Urinary bladder (tissue), 4 donors: Measurements from ENCODE around the gene CASZ1. TPM values are rescaled to one million over a fixed set of nuclear protein-coding genes. Genes with fewer than 3 reads are reported as not detected.

Experiments
- DNase-seq: peaks from one replicate; pipeline ENCODE4 v3.0.0-alpha.2; 2015; ENCODE audit errors: extremely low spot score
- H3K27ac ChIP-seq: one replicate; pipeline ENCODE4 v1.5.1; 2013; ENCODE audit warnings: low read depth, mild to moderate bottlenecking, moderate library complexity
- H3K36me3 ChIP-seq: one replicate; pipeline ENCODE4 v1.6.1; 2013; ENCODE audit warnings: mild to moderate bottlenecking, moderate library complexity; ENCODE audit not compliant: insufficient read depth
- H3K4me1 ChIP-seq: one replicate; pipeline ENCODE4 v1.6.1; 2013; ENCODE audit warnings: mild to moderate bottlenecking, moderate library complexity; ENCODE audit not compliant: insufficient read depth
- H3K4me3 ChIP-seq: one replicate; pipeline ENCODE4 v1.5.1; 2013; ENCODE audit warnings: low read depth, low read length
- WGBS: extraction: QIAGEN DNeasy Blood & Tissue Kit; methylation state at CpG from one replicate; pipeline ENCODE4 v1.1.7; 2013; 5-methylcytosine and 5-hydroxymethylcytosine counted together
- polyA plus RNA-seq: library from polyadenylated mRNA; stranded (reverse); fragments of 200-250 nt; gene quantifications from one replicate; pipeline ENCODE4 v1.2.3, GENCODE V29; 2013
- total RNA-seq: library from RNA; depleted of rRNA; stranded (reverse); fragments of >200 nt; gene quantifications from one replicate; pipeline ENCODE4 v1.2.3, GENCODE V29; 2014
- donor health status: healthy with polysubstance abuse.
- donor health status: healthy.

Gene CASZ1
- total and polyA plus RNA-seq, 2 donors, result 10.6 to 19.4 TPM

- H3K36me3 ChIP-seq, result no peaks in the 10 kb centered on the region
- WGBS, result 74% methylated on average over 11 of the region's 11 CpGs
- DNase-seq, result no peak
- H3K4me3 ChIP-seq, result no peak overlapping the region
- no peak overlapping the region for H3K27ac ChIP-seq
- H3K4me1 ChIP-seq, result no peaks in the 10 kb centered on the region
These were observed 60.7 kb downstream of the CASZ1 start for GRCh38 chr1:10735563-10736305.

GRCh38 chr1:10734962-10735544 is 61.4 kb downstream of the CASZ1 start:
- no peak for DNase-seq
- no peaks in the 10 kb centered on the region for H3K4me1 ChIP-seq
- 70% methylated on average over 24 of the region's 24 CpGs for WGBS
- no peak overlapping the region for H3K4me3 ChIP-seq
- H3K27ac ChIP-seq, result no peak overlapping the region
- H3K36me3 ChIP-seq, result no peaks in the 10 kb centered on the region

DNA sequence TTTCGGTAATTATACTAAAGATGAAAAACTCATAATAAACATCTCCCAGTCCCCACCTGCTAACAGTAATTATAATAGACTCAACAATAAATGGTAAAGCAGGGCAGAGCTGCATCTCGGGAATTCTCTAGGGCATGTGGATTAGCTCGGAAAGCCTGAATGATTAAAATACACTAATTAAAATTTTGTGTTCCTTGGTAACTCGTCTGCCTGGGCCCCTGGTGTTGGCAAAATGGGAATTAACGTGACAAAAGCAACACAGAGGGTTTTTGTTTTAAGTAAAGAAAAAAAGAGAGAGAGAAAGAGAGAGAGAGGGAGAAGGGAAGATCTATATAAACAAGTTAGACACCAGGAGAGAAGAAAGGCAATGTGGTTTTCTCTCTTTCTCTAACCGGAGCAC is 62.1 kb downstream of the CASZ1 start:
- WGBS, result 84% methylated on average over 6 of the region's 6 CpGs

DNA sequence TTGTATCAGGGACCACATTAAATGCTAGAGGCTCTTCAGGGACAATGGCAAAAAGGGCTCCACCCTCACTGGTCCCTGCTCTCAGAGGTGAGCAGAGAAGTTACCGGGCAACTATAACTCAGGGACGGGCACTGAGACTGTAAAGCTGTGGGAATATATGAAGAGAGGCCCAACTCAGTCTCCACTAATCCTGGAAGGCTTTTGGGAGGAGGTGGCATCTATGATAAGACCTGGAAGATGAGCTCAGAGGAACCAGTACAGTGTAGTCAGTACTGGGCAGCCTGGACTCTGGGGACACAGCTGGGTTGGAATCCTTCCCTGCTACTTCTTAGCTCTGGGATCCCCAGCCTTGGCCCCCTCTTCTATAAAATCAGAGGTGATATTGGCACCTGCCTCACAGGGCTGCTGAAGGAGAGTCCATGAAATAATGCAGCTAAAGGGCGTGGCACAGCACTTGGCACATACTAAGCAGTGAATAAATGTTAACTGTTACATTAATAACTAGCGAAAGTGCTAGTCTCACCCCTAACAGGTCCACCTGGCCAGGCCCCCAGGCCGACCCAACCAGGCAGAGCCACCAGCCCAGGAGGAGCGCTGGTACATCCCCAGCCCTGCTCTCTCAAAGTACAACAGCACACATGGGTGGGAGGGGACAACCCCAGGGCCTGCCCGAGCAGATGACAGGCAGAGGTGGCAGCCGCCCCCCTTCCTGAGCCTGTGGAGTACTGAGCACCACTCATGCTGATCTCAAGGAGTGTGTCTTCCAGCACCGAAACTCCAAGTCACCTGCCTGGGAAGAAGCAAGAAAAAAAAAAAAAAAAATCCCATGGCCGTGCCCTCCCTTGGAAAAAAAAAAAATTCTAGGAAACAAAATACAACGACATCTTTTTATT is 62.7 kb downstream of the CASZ1 start:
- Histone ChIP-seq H3K4me3 (no peak overlapping the region), H3K4me1 (no peaks in the 10 kb centered on the region), H3K36me3 (no peaks in the 10 kb centered on the region), H3K27ac (no peak overlapping the region)
- 83% methylated on average over 11 of the region's 11 CpGs for WGBS
- DNase-seq, result no peak

More for the DNA sequence above, 62.1 kb downstream of the CASZ1 start:
- no peaks in the 10 kb centered on the region for H3K36me3 ChIP-seq
- H3K4me1 ChIP-seq, result no peaks in the 10 kb centered on the region
- no peak overlapping the region for H3K27ac ChIP-seq
- no peak overlapping the region for H3K4me3 ChIP-seq
- DNase-seq, result no peak

DNA sequence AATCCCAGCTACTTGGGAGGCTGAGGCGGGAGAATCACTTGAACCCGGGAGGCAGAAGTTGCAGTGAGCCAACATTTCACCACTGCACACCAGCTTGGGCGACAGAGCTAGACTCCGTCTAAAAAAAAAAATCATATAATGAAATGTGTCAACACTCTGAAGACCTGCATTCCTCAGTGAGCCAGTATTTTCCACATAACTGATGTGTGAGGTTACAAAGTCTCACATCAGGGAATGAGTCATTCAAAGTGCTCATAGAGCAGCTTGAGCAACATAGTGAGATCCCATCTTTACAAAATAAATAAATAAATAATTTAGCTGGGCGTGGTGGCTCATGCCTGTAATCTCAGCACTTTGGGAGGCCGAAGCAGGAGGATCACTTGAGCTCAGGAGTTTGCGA is 65.5 kb downstream of the CASZ1 start:
- Histone ChIP-seq H3K36me3 (no peaks in the 10 kb centered on the region), H3K4me3 (no peak overlapping the region), H3K27ac (no peak overlapping the region), H3K4me1 (no peaks in the 10 kb centered on the region)
- DNase-seq, result no peak
- 75% methylated on average over 7 of the region's 7 CpGs for WGBS

DNA sequence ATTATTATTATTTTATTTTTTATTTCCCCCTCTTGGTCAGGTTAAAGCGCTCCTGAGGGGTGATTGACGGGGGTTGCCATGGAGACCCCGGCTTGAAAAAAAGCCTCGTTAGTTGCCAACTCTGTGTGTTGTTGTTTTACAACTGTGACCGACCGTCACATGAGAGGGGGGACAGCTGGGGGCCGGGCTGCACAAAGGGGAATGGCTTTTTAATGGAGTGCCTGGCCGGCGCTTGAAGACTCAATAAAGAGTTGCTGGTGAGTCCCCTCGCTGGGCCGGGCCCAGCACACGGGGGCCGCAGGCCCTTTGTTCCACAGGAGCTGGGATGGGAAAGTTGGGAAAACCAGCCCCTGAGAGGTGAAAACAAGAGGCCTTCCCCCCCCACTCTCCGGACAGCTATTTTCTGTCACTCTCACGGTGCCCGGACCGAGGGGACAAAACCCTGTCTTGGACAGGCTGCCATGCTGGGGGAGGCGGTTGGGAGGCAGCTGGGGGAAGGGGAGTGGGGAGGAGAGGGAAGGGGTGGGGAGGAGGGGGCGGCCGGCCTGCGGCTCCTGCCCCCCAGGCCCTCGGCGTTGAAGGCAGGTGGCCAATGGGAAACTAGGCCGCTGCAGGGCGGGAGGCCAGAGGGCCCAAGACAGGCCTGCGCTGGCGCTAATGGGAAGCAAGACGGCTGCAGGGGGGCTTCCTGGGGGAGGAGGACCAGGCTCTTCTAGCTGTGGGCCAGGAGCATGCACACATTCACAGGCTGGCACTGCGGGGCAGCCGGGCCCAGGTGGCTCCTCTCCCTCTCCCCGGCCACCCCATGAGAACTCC is 67.6 kb downstream of the CASZ1 start:
- no peak overlapping the region for H3K27ac ChIP-seq
- H3K36me3 ChIP-seq, result no peaks in the 10 kb centered on the region
- WGBS, result 82% methylated on average over 31 of the region's 31 CpGs
- no peaks in the 10 kb centered on the region for H3K4me1 ChIP-seq
- DNase-seq, result no peak
- H3K4me3 ChIP-seq, result no peak overlapping the region

DNA sequence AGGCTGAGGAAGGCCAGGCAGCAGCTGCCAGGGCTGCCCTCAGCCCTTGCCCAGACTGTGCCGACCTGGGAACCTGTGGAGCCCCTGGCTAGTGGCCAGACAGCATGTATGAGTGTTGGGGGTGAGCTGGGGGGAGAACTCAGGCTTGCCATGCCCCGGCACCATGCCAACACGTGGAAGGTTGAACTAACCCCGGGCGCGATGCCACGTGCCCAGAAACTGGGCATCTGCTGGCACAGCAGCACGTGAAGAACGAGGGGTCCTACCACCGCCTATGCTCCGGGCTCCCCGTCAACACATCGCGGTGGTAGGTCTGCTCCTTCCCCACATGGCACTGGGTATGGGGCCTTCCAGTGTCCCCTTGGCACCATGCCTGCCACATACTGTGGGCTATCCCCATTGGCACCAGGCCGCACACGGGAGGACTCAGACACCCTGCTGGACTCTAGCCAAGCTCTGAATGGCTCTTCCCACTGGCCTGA is 68.7 kb downstream of the CASZ1 start:
- 91% methylated on average over 16 of the region's 16 CpGs for WGBS
- Histone ChIP-seq H3K4me3 (no peak overlapping the region), H3K36me3 (no peaks in the 10 kb centered on the region), H3K4me1 (no peaks in the 10 kb centered on the region), H3K27ac (no peak overlapping the region)
- DNase-seq, result no peak

- Histone ChIP-seq H3K4me3 (no peak overlapping the region), H3K4me1 (no peaks in the 10 kb centered on the region), H3K27ac (no peak overlapping the region), H3K36me3 (no peaks in the 10 kb centered on the region)
- no peak for DNase-seq
- WGBS, result 83% methylated on average over 17 of the region's 17 CpGs
These were observed 70.1 kb downstream of the CASZ1 start for GRCh38 chr1:10726355-10726754.

- peak; percentile 84 for DNase-seq
- Histone ChIP-seq H3K4me1 (no peaks in the 10 kb centered on the region), H3K36me3 (no peaks in the 10 kb centered on the region), H3K4me3 (no peak overlapping the region), H3K27ac (no peak overlapping the region)
- WGBS, result 42% methylated on average over 21 of the region's 21 CpGs
These were observed 71.2 kb downstream of the CASZ1 start for GRCh38 chr1:10724948-10725847.

DNA sequence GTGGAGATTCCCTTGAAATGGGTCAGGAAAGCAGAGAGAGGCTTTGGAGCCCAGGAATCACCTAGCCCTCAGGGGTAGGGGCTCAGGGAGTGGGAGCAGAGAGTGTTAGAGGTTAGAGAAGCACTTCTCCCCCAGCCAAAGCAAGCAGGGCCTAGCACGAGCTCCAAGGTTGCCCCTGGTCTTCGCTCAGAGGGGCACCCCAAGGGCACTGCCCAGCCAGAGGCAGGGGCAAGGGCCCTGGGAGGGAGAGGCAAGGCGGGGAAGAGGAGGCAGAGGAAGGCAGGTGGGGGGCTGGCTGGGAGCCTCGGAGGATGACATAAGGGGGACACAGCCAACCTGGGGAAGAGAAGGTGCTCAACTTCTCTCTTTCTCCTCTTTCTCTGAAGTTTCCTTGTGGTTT is 71.9 kb downstream of the CASZ1 start:
- no peaks in the 10 kb centered on the region for H3K4me1 ChIP-seq
- WGBS, result 77% methylated on average over 4 of the region's 4 CpGs
- no peak overlapping the region for H3K4me3 ChIP-seq
- no peaks in the 10 kb centered on the region for H3K36me3 ChIP-seq
- no peak overlapping the region for H3K27ac ChIP-seq
- DNase-seq, result no peak

- WGBS, result 27% methylated on average over 12 of the region's 12 CpGs
- H3K4me1 ChIP-seq, result no peaks in the 10 kb centered on the region
- H3K27ac ChIP-seq, result no peak overlapping the region
- DNase-seq, result no peak
- H3K36me3 ChIP-seq, result no peaks in the 10 kb centered on the region
- no peak overlapping the region for H3K4me3 ChIP-seq
These were observed 72.4 kb downstream of the CASZ1 start for GRCh38 chr1:10724052-10724494.

- Histone ChIP-seq H3K4me1 (no peaks in the 10 kb centered on the region), H3K36me3 (no peaks in the 10 kb centered on the region), H3K4me3 (no peak overlapping the region), H3K27ac (no peak overlapping the region)
- WGBS, result 94% methylated on average over 4 of the region's 4 CpGs
- DNase-seq, result no peak
These were observed 73.1 kb downstream of the CASZ1 start for GRCh38 chr1:10723317-10723716.
